ENCODE results near the gene SLC29A4. TPM values are rescaled to one million over a fixed set of nuclear protein-coding genes. Genes with fewer than 3 reads are reported as not detected.
A peak's percentile ranks its signal among the peaks of the same experiment; 100 is the strongest.

The SLC29A4 gene
- total and polyA plus RNA-seq, 2 of the 4 experiments (the other 2 are of a cell fraction): 2.3 to 7.6 TPM

- no peak overlapping the region for H3K18ac ChIP-seq (ENCODE audit: low read depth, low read length)
- no peak overlapping the region for H2BK20ac ChIP-seq (ENCODE audit: low read depth, low read length)
- BruUV-seq (replicated peaks): no TSS peak
- no peak overlapping the region for H3K4me3 ChIP-seq (ENCODE audit: insufficient read depth, low read depth, low read length)
- H3K4me1 ChIP-seq (ENCODE audit: control insufficient read depth, insufficient read depth, low read length): peaks cover 10% of the 10 kb centered on the region
- POLR2A ChIA-PET (ENCODE audit: unreplicated experiment): no interaction called here
- no peak overlapping the region for H3K9ac ChIP-seq (ENCODE audit: low read depth, low read length)
- dilution Hi-C loops (cut with HindIII; ENCODE audit: low sequenced_read_pairs, unreplicated experiment): no loop called here
- no peaks in the 10 kb centered on the region for H3K9me3 ChIP-seq (ENCODE audit: control insufficient read depth, insufficient read depth, low read length)
- CTCF ChIA-PET: no interaction called here
- no peak overlapping the region for H2AFZ ChIP-seq (replicated peaks; ENCODE audit: low read length, poor library complexity)
- no peak overlapping the region for H4K91ac ChIP-seq (ENCODE audit: insufficient read depth, low read depth, low read length)
- no peak for ATAC-seq (ENCODE audit: low read depth)
- H2AK9ac ChIP-seq (replicated peaks; ENCODE audit: low read depth, low read length, poor library complexity): peak overlapping the region; percentile 55
- no peaks in the 10 kb centered on the region for H3K27me3 ChIP-seq (ENCODE audit: control insufficient read depth, insufficient read depth, low read length)
- peaks cover 72% of the 10 kb centered on the region for H4K20me1 ChIP-seq (ENCODE audit: insufficient read depth, low read length)
- no peak overlapping the region for H4K5ac ChIP-seq (ENCODE audit: low read depth, low read length)
- no peak overlapping the region for H3K4ac ChIP-seq (ENCODE audit: low read depth, low read length)
- no peak overlapping the region for H3K23ac ChIP-seq (ENCODE audit: low read depth, low read length)
- in situ Hi-C loops (cut with MboI; ENCODE audit: low sequenced_read_pairs): no loop called here
- H2AK5ac ChIP-seq (ENCODE audit: low read depth, low read length): no peak overlapping the region
- H4K8ac ChIP-seq (ENCODE audit: low read depth in 2 of 2, low read length in 2 of 2): no peak overlapping the region
- intact Hi-C loops (cut with micrococcal nuclease): no loop called here
- H2BK120ac ChIP-seq (ENCODE audit: low read depth, low read length): no peak overlapping the region
- WGBS, 2 experiments (ENCODE audit: extremely low coverage in 2 of 2, insufficient read length in 1 of 2): 92% methylated on average over 7 of the region's 23 CpGs; no CpG with 5 or more reads in 1 of the 2 experiments
- H3K4me2 ChIP-seq (ENCODE audit: low read depth, low read length): no peak overlapping the region
- TF ChIP-seq CEBPB (IDR thresholded peaks at IDR 0.05; ENCODE audit: low read depth, low read length) (no peak), MAFK (IDR thresholded peaks at IDR 0.05; ENCODE audit: low read depth, low read length) (no peak), ELK1 (IDR thresholded peaks at IDR 0.05; ENCODE audit: borderline replicate concordance, low read depth, low read length) (no peak), USF2 (IDR thresholded peaks at IDR 0.05; ENCODE audit: low read depth, low read length) (no peak), POLR2A (IDR thresholded peaks at IDR 0.05; ENCODE audit: low read depth, low read length) (no peak), FOS (IDR thresholded peaks at IDR 0.05; ENCODE audit: low read depth, low read length) (no peak), CHD1 (IDR thresholded peaks at IDR 0.05; ENCODE audit: low read depth, low read length) (no peak), SMC3 (IDR thresholded peaks at IDR 0.05; ENCODE audit: low read depth, low read length) (no peak), RCOR1 (IDR thresholded peaks at IDR 0.05; ENCODE audit: insufficient replicate concordance, low read length) (no peak), MAZ (IDR thresholded peaks at IDR 0.05; ENCODE audit: borderline replicate concordance, low read depth, low read length) (no peak), NFE2L2 (IDR thresholded peaks at IDR 0.05; ENCODE audit: low read depth, low read length) (no peak), RAD21 (IDR thresholded peaks at IDR 0.05; ENCODE audit: low read length) (no peak), BHLHE40 (IDR thresholded peaks at IDR 0.05; ENCODE audit: low read depth, low read length) (no peak), RFX5 (IDR thresholded peaks at IDR 0.05; ENCODE audit: low read depth, low read length) (no peak), CTCF (conservative IDR thresholded peaks at IDR 0.05; ENCODE audit: low read depth, low read length) (no peak), MXI1 (IDR thresholded peaks at IDR 0.05; ENCODE audit: borderline replicate concordance, low read depth, low read length) (no peak)
- H3K9me1 ChIP-seq (ENCODE audit: insufficient read depth, low read length): peaks cover 19% of the 10 kb centered on the region
- H3K14ac ChIP-seq (replicated peaks; ENCODE audit: low read depth, low read length): no peak overlapping the region
- DNase-seq: no peak
- no peak overlapping the region for H2BK5ac ChIP-seq (ENCODE audit: low read depth, low read length, poor library complexity, severe bottlenecking)
- H3K27ac ChIP-seq (ENCODE audit: insufficient read depth, low read length): no peak overlapping the region
- no peak overlapping the region for H2BK15ac ChIP-seq (ENCODE audit: low read depth, low read length)
- H3K56ac ChIP-seq (ENCODE audit: extremely low read depth, insufficient read depth, low read length): no peak overlapping the region
- H3K79me1 ChIP-seq (ENCODE audit: low read depth in 1 of 2, low read length in 2 of 2): peaks cover 5 to 87% of the 10 kb centered on the region in 2 experiments
- peaks cover 70% of the 10 kb centered on the region for H3K36me3 ChIP-seq (ENCODE audit: control insufficient read depth, insufficient read depth, low read length)
Observed at GRCh38 chr7:5350600-5351385, 68.0 kb downstream of the SLC29A4 start.
